Measurements from ENCODE around the gene DUT. TPM values are rescaled to one million over a fixed set of nuclear protein-coding genes. Genes with fewer than 3 reads are reported as not detected.

Gene DUT
- total and polyA plus RNA-seq, 2 of the 8 experiments (the other 6 are each of a cell fraction or from before 2014, with no cell fraction given): 71.5 to 246 TPM

DNA sequence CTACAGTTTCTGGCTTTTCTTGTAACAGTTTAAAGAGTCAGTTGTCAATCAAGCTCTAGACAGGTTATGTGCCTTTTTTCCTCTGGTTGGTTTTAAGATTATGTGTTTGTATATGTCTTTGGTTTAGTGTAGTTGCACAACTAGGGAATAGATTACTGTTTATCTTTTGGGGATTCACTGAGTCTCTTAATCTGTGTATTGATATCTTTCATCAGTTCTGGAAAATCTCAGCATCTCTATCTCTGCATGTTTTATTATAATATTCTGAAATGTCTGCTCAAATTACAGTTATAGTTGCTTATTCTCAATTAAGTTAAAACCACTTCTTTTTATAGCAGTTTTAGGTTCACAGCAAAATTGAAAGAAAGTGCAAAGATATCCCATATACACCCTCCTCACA, 14.3 kb downstream of the DUT start:
- H3K36me3 ChIP-seq (ENCODE audit: control insufficient read depth in 2 of 4, insufficient read depth in 4 of 4, low read length in 3 of 4): peaks cover 6 to 29% (median 21%) of the 10 kb centered on the region in 4 experiments; a peak in 7 of 8 replicates
- H3K79me2 ChIP-seq (ENCODE audit: control insufficient read depth in 1 of 2, insufficient read depth in 2 of 2, low read length in 2 of 2): no peaks in the 10 kb centered on the region
- no peak overlapping the region for H3K27ac ChIP-seq (ENCODE audit: low read depth, low read length)
- no peak overlapping the region for H2AFZ ChIP-seq (ENCODE audit: low read length)
- CTCF ChIA-PET (ENCODE audit: partially characterized antibody): interaction anchor here (0.7 kb wide), 1 partner anchor 10 kb away, joined by 5 read pairs; no protein-coding TSS in a partner anchor
- H3K18ac ChIP-seq (ENCODE audit: extremely low read depth, low read length): no peak overlapping the region
- no peak overlapping the region for H4K91ac ChIP-seq (replicated peaks; ENCODE audit: insufficient read length, low read length)
- H2BK20ac ChIP-seq (ENCODE audit: low read length): no peak overlapping the region
- H2BK5ac ChIP-seq (ENCODE audit: low read depth, low read length): no peak overlapping the region
- H3K14ac ChIP-seq (ENCODE audit: insufficient read length): no peak overlapping the region
- peaks cover 0 to 2% of the 10 kb centered on the region in 2 experiments for H4K20me1 ChIP-seq (replicated peaks in 1 of 2; ENCODE audit: control insufficient read depth in 1 of 2, insufficient read depth in 2 of 2, low read length in 2 of 2)
- H3K4ac ChIP-seq (replicated peaks; ENCODE audit: insufficient read length, low read depth, low read length): no peak overlapping the region
- H2BK12ac ChIP-seq (ENCODE audit: low read depth, low read length): no peak overlapping the region
- H3K4me3 ChIP-seq (ENCODE audit: extremely low read depth in 1 of 4, insufficient read depth in 2 of 4, low read depth in 3 of 4, low read length in 4 of 4): no peak overlapping the region
- no peak overlapping the region for H4K5ac ChIP-seq (ENCODE audit: insufficient read length, low read depth, low read length)
- peaks cover 0 to 5% (median 1%) of the 10 kb centered on the region in 4 experiments; a peak in 2 of 7 replicates for H3K4me1 ChIP-seq (replicated peaks in 1 of 4; ENCODE audit: control insufficient read depth in 3 of 4, insufficient read depth in 4 of 4, low read length in 3 of 4)
- FAIRE-seq: no peak
- POLR2A ChIA-PET (ENCODE audit: partially characterized antibody): interaction anchor here (1.0 kb wide), 2 partner anchors 11 to 13 kb away, joined by 3 read pairs; no protein-coding TSS in a partner anchor
- no peaks in the 10 kb centered on the region for H3K9me3 ChIP-seq (ENCODE audit: insufficient read depth in 2 of 2, low read depth in 1 of 2, low read length in 1 of 2)
- H2BK15ac ChIP-seq (ENCODE audit: low read length): no peak overlapping the region
- no peaks in the 10 kb centered on the region for H3K27me3 ChIP-seq (replicated peaks in 1 of 4; ENCODE audit: control insufficient read depth in 3 of 4, extremely low read depth in 1 of 4, insufficient read depth in 3 of 4, low read length in 3 of 4)
- no peak overlapping the region for H3K56ac ChIP-seq (replicated peaks; ENCODE audit: insufficient read length, low read depth, low read length)
- H3K4me2 ChIP-seq (ENCODE audit: insufficient read depth in 1 of 2, low read depth in 2 of 2, low read length in 2 of 2): no peak overlapping the region
- no peak overlapping the region for H4K8ac ChIP-seq (ENCODE audit: extremely low read depth, insufficient read depth, low read length)
- no peak overlapping the region for H3K9ac ChIP-seq (replicated peaks in 1 of 4; ENCODE audit: extremely low read depth in 1 of 4, low read depth in 3 of 4, low read length in 3 of 4)
- DNase-seq (ENCODE audit: low read depth in 1 of 2, low spot score in 2 of 2): no peak
- H2AK5ac ChIP-seq (ENCODE audit: low read depth, low read length): no peak overlapping the region
- no peaks in the 10 kb centered on the region; the same call in 1 of the 2 replicates for H3K23me2 ChIP-seq (ENCODE audit: low read depth, low read length)
- no peaks in the 10 kb centered on the region for H3K79me1 ChIP-seq (ENCODE audit: low read depth, low read length)
- H3K23ac ChIP-seq (ENCODE audit: insufficient read length): no peak overlapping the region
- no peak overlapping the region for H2BK120ac ChIP-seq (replicated peaks; ENCODE audit: low read depth, low read length)
- no peak for TF ChIP-seq CEBPB (IDR thresholded peaks at IDR 0.05; ENCODE audit: low read depth, low read length)
- TF ChIP-seq RFX5 (IDR thresholded peaks at IDR 0.05; ENCODE audit: borderline replicate concordance, low read depth, low read length): no peak

Data from H1 (cell line).